Measurements from ENCODE around the gene TOX2. TPM values are rescaled to one million over a fixed set of nuclear protein-coding genes. Genes with fewer than 3 reads are reported as not detected.

The TOX2 gene
- total RNA-seq, 1 donor = 5.2 TPM

GRCh38 chr20:43968341-43969000 is 53.8 kb downstream of the TOX2 start:
- no peak for TF ChIP-seq CTCF (IDR thresholded peaks at IDR 0.05; ENCODE audit: insufficient read depth, low read length)
- no peak overlapping the region for H3K4me3 ChIP-seq (ENCODE audit: low read depth, low read length)
- DNase-seq (ENCODE audit: low read depth) = no peak

GRCh38 chr20:43969028-43969447 is 54.4 kb downstream of the TOX2 start:
- no peak overlapping the region for H3K4me3 ChIP-seq (ENCODE audit: low read depth, low read length)
- no peak for TF ChIP-seq CTCF (IDR thresholded peaks at IDR 0.05; ENCODE audit: insufficient read depth, low read length)
- DNase-seq (ENCODE audit: low read depth) = no peak

- DNase-seq (ENCODE audit: low read depth) = no peak
- no peak for TF ChIP-seq CTCF (IDR thresholded peaks at IDR 0.05; ENCODE audit: insufficient read depth, low read length)
- H3K4me3 ChIP-seq (ENCODE audit: low read depth, low read length) = no peak overlapping the region
Observed at GRCh38 chr20:43969501-43970182, 55.0 kb downstream of the TOX2 start.

- no peak for DNase-seq (ENCODE audit: low read depth)
- no peak overlapping the region for H3K4me3 ChIP-seq (ENCODE audit: low read depth, low read length)
- TF ChIP-seq CTCF (IDR thresholded peaks at IDR 0.05; ENCODE audit: insufficient read depth, low read length) = no peak
Observed at GRCh38 chr20:43971267-43971666, 56.6 kb downstream of the TOX2 start.

- H3K4me3 ChIP-seq (ENCODE audit: low read depth, low read length) = no peak overlapping the region
- TF ChIP-seq CTCF (IDR thresholded peaks at IDR 0.05; ENCODE audit: insufficient read depth, low read length) = no peak
- no peak for DNase-seq (ENCODE audit: low read depth)
Observed at GRCh38 chr20:43972051-43972450, 57.4 kb downstream of the TOX2 start.

- DNase-seq (ENCODE audit: low read depth) = no peak
- H3K4me3 ChIP-seq (ENCODE audit: low read depth, low read length) = no peak overlapping the region
- no peak for TF ChIP-seq CTCF (IDR thresholded peaks at IDR 0.05; ENCODE audit: insufficient read depth, low read length)
Observed at GRCh38 chr20:43972692-43973091, 58.0 kb downstream of the TOX2 start.
